ENCODE measurements around the gene GFOD2. TPM values are rescaled to one million over a fixed set of nuclear protein-coding genes. Genes with fewer than 3 reads are reported as not detected.
"Not testable (repeated sequence)": the region's sequence is repeated elsewhere in the genome, so short reads cannot be mapped to it uniquely, and the experiment has no call there.

The GFOD2 gene
- total RNA-seq, 4 donors from 2014 or later, result 9.1 to 24.2 (median 20.8) TPM

- no peak for DNase-seq (ENCODE audit: extremely low spot score)
- no peaks in the 10 kb centered on the region for H3K36me3 ChIP-seq
- no peak overlapping the region for H3K4me3 ChIP-seq
- no peak for TF ChIP-seq EP300 (IDR thresholded peaks at IDR 0.05)
- TF ChIP-seq POLR2AphosphoS5 (IDR thresholded peaks at IDR 0.05), result no peak
- no peak for TF ChIP-seq POLR2A (IDR thresholded peaks at IDR 0.05; ENCODE audit: low read depth)
- no peak for TF ChIP-seq CTCF (IDR thresholded peaks at IDR 0.05)
- no peaks in the 10 kb centered on the region for H3K27me3 ChIP-seq
- no peak overlapping the region for H3K27ac ChIP-seq (replicated peaks in 1 of 4)
- intact Hi-C loops (cut with DNase I), result no loop called here
- H3K4me1 ChIP-seq, result no peaks in the 10 kb centered on the region
- WGBS, result 96% methylated on average over 4 of the region's 4 CpGs
- H3K9me3 ChIP-seq, result no peaks in the 10 kb centered on the region
These were observed 21.5 kb downstream of the GFOD2 start for GRCh38 chr16:67697422-67698185.

GRCh38 chr16:67694611-67695010, 24.5 kb downstream of the GFOD2 start:
- no peak for TF ChIP-seq POLR2A (IDR thresholded peaks at IDR 0.05; ENCODE audit: low read depth)
- DNase-seq (ENCODE audit: extremely low spot score), result no peak

GRCh38 chr16:67693517-67694285, 25.4 kb downstream of the GFOD2 start:
- H3K27me3 ChIP-seq; H3K36me3 ChIP-seq; H3K27ac ChIP-seq (replicated peaks in 1 of 4); H3K4me3 ChIP-seq; DNase-seq (ENCODE audit: extremely low spot score); H3K9me3 ChIP-seq; intact Hi-C loops (cut with DNase I); H3K4me1 ChIP-seq: not testable (repeated sequence)
- WGBS, result 93% methylated on average over 8 of the region's 8 CpGs

More at GRCh38 chr16:67694611-67695010, 24.5 kb downstream of the GFOD2 start:
- Histone ChIP-seq H3K4me3 (no peak overlapping the region), H3K27me3 (no peaks in the 10 kb centered on the region), H3K9me3 (no peaks in the 10 kb centered on the region), H3K36me3 (no peaks in the 10 kb centered on the region), H3K4me1 (no peaks in the 10 kb centered on the region), H3K27ac (replicated peaks in 1 of 4) (no peak overlapping the region)
- intact Hi-C loops (cut with DNase I), result no loop called here
- 81% methylated on average over 2 of the region's 2 CpGs for WGBS

- DNase-seq (ENCODE audit: extremely low spot score), result no peak
- WGBS, result 86% methylated on average over 17 of the region's 17 CpGs
- Histone ChIP-seq H3K27me3 (no peaks in the 10 kb centered on the region), H3K27ac (replicated peaks in 1 of 4) (peak overlapping the region in 3 of 4 donors; percentile 1 to 62 (median 55)), H3K4me1 (peaks cover 0 to 20% (median 2%) of the 10 kb centered on the region in 4 donors), H3K4me3 (no peak overlapping the region), H3K36me3 (peaks cover 7 to 44% (median 27%) of the 10 kb centered on the region in 4 donors), H3K9me3 (no peaks in the 10 kb centered on the region)
- intact Hi-C loops (cut with DNase I), result no loop called here
- no peak for TF ChIP-seq POLR2A (IDR thresholded peaks at IDR 0.05; ENCODE audit: low read depth)
- no peak for TF ChIP-seq POLR2AphosphoS5 (IDR thresholded peaks at IDR 0.05)
- no peak for TF ChIP-seq EP300 (IDR thresholded peaks at IDR 0.05)
- TF ChIP-seq CTCF (IDR thresholded peaks at IDR 0.05), result no peak
These were observed 33.6 kb downstream of the GFOD2 start for GRCh38 chr16:67685388-67686112.

- Histone ChIP-seq H3K27me3 (no peaks in the 10 kb centered on the region), H3K9me3 (no peaks in the 10 kb centered on the region), H3K4me1 (peaks cover 0 to 20% (median 3%) of the 10 kb centered on the region in 4 donors), H3K4me3 (no peak overlapping the region), H3K27ac (replicated peaks in 1 of 4) (no peak overlapping the region), H3K36me3 (peaks cover 7 to 49% (median 27%) of the 10 kb centered on the region in 4 donors)
- no peak for DNase-seq (ENCODE audit: extremely low spot score)
- 100% methylated on average over 3 of the region's 4 CpGs for WGBS
- intact Hi-C loops (cut with DNase I), result no loop called here
- TF ChIP-seq POLR2AphosphoS5 (IDR thresholded peaks at IDR 0.05) (no peak), EP300 (IDR thresholded peaks at IDR 0.05) (no peak), CTCF (IDR thresholded peaks at IDR 0.05) (no peak), POLR2A (IDR thresholded peaks at IDR 0.05; ENCODE audit: low read depth) (no peak)
These were observed 35.3 kb downstream of the GFOD2 start for GRCh38 chr16:67683767-67684166.
